ENCODE results near the gene VAC14.

DNA sequence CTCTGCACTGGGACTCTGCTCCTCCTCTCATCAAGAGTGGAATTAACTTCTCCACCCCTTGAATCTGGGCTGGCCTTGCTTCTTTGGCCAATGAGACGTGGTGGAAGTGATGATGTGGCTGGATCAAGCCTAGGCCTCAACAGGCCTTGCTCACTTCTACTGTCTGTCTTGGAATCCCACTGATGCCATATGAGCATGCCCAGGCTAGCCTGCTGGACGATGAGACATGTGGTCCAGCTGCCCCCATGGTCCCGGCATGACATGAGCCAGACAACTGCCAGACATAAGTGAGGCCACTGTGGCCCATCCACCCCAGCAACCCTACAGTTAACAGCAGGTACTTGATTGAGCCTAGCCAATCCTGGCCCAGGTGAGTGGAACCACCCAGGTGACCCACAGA, 18.7 kb downstream of the VAC14 start:
- TF ChIP-seq POLR2AphosphoS5 (IDR thresholded peaks at IDR 0.05; ENCODE audit: low read depth, low read length) = no peak
- no peak for TF ChIP-seq POLR2A (IDR thresholded peaks at IDR 0.05; ENCODE audit: low read depth, low read length)
- TF ChIP-seq TAF1 (IDR thresholded peaks at IDR 0.05; ENCODE audit: low read depth, low read length) = no peak
- no peak for TF ChIP-seq PAX5 (IDR thresholded peaks at IDR 0.05; ENCODE audit: insufficient read depth, low read length, severe bottlenecking)
- TF ChIP-seq POU2F2 (IDR thresholded peaks at IDR 0.05; ENCODE audit: low read depth, low read length) = no peak

Measured in GM12891 (cell line).